ENCODE results near the gene DAPK3.

GRCh38 chr19:4016486-4016885 is 45.6 kb upstream of the DAPK3 start:
- TF ChIP-seq CTCF (IDR thresholded peaks at IDR 0.05) (no peak), EP300 (IDR thresholded peaks at IDR 0.05) (no peak), POLR2AphosphoS5 (IDR thresholded peaks at IDR 0.05) (no peak), POLR2A (IDR thresholded peaks at IDR 0.05) (no peak)
